ENCODE data around the gene KLRC4. TPM values are rescaled to one million over a fixed set of nuclear protein-coding genes. Genes with fewer than 3 reads are reported as not detected.
"Not testable (repeated sequence)": the region's sequence is repeated elsewhere in the genome, so short reads cannot be mapped to it uniquely, and the experiment has no call there.

Gene KLRC4
- total RNA-seq, 1 donor from 2014 or later = not detected

GRCh38 chr12:10368206-10369171 is 41.1 kb downstream of the KLRC4 start:
- DNase-seq (ENCODE audit: low spot score) = no peak

GRCh38 chr12:10367714-10368113 is 41.8 kb downstream of the KLRC4 start:
- not testable (repeated sequence) for DNase-seq (ENCODE audit: low spot score)

- DNase-seq (ENCODE audit: low spot score) = no peak
These were observed 42.7 kb downstream of the KLRC4 start for GRCh38 chr12:10366875-10367274.

DNA sequence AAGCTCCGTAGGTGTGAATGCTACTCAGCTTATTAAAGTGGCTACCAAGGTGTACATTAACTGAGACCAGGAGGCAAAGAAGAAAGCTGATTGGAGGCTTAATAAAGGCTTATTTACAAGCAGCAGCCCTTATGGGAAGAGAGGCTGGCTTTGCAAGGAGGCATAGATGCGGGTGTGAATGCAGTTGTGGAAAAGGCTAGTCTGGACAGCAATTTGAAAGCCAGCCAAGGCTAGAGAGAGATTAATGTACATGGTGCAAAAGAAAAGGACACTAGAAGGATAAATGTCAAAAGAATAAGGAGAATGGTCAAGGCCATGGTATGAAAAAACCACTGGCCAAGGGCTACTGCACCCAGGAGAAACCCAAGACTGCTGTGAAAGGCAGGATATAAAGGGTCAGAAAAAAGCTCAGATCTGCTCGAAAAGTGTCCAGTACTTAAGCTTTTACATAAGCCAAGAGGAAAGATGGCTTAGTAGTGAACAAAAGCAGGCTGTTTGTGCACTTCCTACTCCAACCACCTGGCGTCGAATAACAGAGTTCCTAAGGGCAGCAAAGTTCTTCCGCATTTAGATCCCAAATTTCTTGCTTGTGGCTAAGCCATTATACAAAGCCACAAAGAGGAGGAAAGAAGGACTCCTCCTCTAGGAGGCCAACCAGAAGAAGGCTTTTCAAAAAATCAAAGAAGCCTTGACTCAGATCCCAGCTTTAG is 43.7 kb downstream of the KLRC4 start:
- DNase-seq (ENCODE audit: low spot score) = no peak

DNA sequence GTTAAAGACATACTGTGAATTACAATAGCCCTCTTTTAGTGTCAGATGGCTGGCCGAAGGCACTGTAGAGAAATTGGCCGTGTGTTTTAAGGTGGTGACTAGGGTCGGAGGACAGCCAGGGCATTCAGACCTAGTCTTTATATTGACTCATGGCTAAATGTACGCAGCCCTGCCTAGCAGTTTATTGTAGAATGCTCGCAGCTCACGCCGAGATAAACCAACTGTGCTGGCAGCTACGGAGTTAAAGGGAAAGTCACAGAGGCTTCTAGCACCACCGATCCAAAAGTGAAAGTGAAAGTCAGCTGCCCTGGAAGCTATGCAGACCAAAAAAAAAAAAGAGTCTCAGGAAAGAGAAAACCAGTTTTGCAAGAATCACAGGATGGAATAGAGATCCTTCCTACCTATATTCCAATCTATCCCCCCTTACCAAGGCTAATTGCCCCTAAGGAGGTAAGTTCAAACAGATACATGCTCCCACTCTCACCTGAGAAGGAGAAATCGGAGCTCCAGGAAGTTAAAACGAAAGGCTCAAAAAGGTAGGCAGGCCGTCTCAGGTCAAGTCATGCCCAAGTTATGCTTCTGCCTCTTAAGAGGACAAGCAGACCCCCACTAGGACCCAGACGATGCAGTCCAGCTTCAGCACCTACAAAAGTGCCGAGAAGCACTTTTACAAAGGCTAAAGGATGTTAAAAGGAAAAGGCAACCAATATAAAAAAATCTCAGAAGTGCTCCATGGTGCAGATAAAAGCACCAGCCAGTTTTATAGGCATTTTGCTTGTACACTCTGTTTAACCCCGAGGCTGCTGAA is 44.5 kb downstream of the KLRC4 start:
- no peak for DNase-seq (ENCODE audit: low spot score)

DNA sequence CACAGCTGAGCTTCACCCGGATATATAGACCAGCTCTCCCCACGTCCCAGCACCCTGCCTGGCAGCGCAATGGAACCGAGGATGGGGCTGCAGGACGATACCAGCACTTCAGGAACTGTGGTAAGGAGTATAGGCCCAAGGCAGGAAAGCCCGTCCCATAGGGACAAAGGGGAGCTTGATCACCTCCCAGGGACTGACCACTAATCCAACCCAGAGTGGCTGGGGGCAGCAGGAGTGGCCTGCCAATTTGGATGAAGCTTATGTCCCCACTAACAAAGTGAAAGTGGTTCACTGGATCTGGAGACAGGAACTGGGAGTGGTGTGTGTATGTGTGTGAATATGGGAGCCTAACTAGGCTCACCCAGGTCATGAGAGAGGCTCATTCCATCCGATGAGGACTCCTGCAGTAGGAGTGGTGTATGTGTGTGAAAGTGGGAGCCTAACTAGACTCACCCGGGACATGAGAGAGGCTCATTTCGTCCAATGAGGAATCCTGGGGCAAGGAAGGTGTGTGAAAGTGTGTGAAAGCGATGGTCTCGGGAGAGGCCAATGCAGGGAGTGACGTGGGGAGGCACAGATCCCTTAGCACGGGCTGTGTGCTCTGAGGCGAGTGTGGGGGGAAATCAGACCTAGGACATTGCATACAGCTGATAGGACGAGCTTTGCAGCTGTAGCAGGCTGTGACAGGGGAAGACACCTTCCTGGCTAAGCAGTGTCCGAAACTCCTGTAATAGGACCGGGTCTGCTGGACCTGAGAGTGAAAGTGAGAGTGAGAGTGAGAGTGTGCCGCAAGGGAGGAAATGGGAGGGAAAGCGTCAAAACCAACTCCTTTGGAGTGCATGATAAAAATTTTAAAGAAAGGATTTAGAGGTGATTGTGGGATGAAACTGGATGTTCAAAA is 45.4 kb downstream of the KLRC4 start:
- no peak for DNase-seq (ENCODE audit: low spot score)

DNA sequence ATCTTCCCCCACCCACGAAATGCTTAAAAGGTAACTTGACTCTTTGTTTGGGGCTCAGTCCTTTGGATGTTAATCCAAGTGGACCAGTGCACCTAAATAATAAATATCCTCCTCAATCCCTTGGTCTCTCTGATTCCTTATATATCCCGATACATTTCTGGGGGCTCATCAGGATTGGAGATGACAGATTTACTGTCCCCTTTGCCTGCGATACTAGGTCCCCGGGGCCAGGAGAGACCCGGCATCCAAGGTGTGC is 46.0 kb downstream of the KLRC4 start:
- no peak for DNase-seq (ENCODE audit: low spot score)

DNA sequence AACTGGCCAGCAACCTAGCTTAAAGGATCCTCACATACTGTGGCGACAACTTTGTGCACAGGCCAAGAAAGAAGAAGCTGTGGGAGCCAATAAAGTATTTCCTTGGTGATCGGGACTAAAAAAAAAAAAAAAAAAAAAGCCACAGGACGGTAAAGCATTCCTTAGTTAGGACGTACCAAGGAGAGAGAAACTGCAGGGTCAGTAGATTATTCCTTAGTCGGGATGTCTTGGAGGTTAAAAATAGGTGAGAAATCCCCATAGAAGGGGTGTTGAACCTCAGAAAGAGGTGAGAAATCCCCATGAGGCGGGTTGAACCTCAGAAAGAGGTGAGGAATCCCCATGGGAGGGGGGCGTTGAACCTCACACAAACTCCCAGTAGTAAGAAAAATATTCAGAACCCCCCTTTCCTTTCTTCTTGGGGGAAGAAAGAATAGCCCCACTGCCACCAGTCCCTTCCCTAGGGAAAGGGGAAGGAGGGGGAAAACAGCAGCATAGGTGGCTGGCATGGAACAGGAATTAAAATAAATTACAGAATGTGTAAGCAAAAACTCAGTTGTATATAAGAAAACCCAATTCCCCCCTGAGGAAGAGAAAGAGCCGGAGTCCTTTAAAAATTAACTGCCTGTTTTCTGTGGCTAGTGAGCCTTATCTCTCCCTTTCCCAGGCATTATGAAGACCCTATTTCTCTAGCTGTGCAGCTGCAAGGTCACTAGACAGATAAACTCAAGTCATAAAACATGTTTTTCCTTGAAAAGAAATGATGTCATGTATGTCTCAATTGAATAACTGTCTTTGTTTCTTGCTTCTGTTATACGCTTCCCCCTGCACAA is 46.5 kb downstream of the KLRC4 start:
- DNase-seq (ENCODE audit: low spot score) = no peak

- DNase-seq (ENCODE audit: low spot score) = no peak
These were observed 47.2 kb downstream of the KLRC4 start for GRCh38 chr12:10362325-10362724.

DNA sequence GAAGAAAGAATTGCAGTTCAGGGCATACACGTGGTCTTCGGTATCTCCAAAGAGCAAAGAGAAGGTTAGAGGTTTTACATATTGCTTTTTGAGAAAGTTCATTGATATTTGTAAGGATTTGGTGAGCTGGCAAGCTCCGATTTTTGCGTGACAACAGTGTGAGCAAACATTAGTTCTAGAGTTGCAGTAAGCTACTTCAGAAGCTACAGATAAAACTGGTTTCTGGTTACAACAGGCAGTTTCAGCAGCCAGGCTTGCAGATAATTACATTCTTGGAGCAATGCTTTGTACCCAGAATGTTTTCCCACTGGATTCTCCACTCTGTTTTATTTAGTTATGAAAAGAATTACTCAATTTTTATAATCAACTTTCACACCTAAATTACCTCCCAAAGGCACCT is 47.9 kb downstream of the KLRC4 start:
- DNase-seq (ENCODE audit: low spot score) = no peak

DNA sequence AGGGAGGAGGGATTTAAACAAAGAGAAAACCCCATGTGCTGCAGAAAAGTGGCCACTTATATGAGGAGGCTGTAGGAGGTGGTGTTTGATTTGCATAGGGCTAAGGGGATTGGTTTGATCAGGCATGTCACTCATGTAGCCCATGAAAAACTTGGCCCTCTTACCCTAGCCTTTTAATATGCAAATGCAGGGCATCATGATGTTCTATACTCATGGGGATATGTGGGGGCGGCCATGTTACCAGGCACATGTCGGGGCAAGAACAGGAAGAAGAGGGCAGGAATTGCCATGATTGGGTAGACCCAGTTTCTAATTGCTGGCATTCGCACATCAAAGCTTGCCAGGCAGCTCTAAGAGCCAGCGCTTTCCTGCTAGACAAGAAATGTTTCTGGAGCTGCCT is 48.5 kb downstream of the KLRC4 start:
- no peak for DNase-seq (ENCODE audit: low spot score)

DNA sequence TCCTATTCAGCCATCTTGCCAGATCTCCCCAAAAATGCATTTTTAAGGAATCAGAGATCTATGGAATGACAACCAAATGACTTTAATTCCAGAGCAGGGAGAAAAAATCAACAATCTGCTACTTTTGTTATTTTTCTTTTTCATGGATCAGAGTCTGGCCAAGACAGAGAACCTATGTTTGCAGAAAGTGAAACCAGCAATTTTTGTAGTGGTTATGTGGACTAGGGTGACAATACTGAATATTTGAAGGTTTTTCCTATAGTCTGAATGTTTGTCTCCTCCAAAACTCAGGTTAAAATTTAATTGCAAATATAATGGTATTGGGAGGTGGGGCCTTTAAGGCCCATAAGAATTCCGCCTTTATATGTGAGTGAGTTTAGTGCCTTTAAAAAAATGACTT is 50.6 kb downstream of the KLRC4 start:
- DNase-seq (ENCODE audit: low spot score) = no peak

DNA sequence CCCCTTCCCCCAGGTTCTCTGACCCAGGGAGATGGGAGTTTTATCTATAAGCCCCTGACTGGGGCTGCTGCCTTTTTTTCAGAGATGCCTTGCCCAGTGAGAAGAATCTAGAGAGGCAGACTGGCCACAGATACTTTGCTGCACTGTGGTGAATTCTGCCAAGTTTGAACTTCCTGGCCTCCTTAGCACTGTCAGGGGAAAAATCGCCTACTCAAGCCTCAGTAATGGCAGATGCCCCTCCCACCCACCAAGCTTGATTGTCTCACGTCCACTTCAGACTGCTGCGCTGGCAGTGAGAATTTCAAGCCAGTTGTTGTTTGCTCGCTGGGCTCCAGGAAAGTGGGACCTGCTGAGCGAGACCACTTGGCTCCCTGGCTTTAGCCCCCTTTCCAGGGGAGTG is 51.4 kb downstream of the KLRC4 start:
- DNase-seq (ENCODE audit: low spot score) = no peak

Other genes starting within 250 kb of the KLRC4 start
- gene OLR1, start 237.6 kb downstream of the KLRC4 start, total RNA-seq = 6.2 TPM
- gene TMEM52B, start 230.7 kb downstream of the KLRC4 start, total RNA-seq = not detected
- gene GABARAPL1, start 196.9 kb downstream of the KLRC4 start, total RNA-seq = 215 TPM
- gene KLRD1, start 101.9 kb downstream of the KLRC4 start, total RNA-seq = 3.3 TPM
- gene KLRK1, start 19.7 kb downstream of the KLRC4 start, total RNA-seq = 1.7 TPM
- not detected for gene KLRC3, start 10.8 kb upstream of the KLRC4 start, total RNA-seq
- gene KLRC2, start 26.3 kb upstream of the KLRC4 start, total RNA-seq = not detected
- gene KLRC1, start 43.6 kb upstream of the KLRC4 start, total RNA-seq = 0.80 TPM
- gene EIF2S3B, start 96.1 kb upstream of the KLRC4 start, total RNA-seq = 0.45 TPM
- 17.7 TPM for gene MAGOHB, start 203.9 kb upstream of the KLRC4 start, total RNA-seq

All from mesenteric fat pad (tissue), 1 donor.